H7 (cell line): Measurements from ENCODE around the gene CARS2. TPM values are rescaled to one million over a fixed set of nuclear protein-coding genes. Genes with fewer than 3 reads are reported as not detected.
A peak's percentile ranks its signal among the peaks of the same experiment; 100 is the strongest.

Experiments used
- DNase-seq: peaks from one replicate; pipeline ENCODE4 v3.0.0; 2012
- H3K27me3 ChIP-seq: 2 replicates; pipeline ENCODE4 v1.6.0; 2011; ENCODE audit warnings: mild to moderate bottlenecking, low read length; ENCODE audit not compliant: control insufficient read depth, insufficient read depth
- H3K36me3 ChIP-seq: replicated peaks from 2 replicates; pipeline ENCODE4 v1.5.1; 2011; ENCODE audit warnings: low read length; ENCODE audit not compliant: control insufficient read depth, insufficient read depth
- H3K4me3 ChIP-seq: 2 replicates; pipeline ENCODE4 v1.5.1; 2011; ENCODE audit warnings: low read depth, mild to moderate bottlenecking, control low read depth, low read length, moderate library complexity; ENCODE audit not compliant: insufficient read depth
- total RNA-seq: library from RNA; depleted of rRNA; stranded (reverse); fragments of >200 nt; shearing (Covaris generic); gene quantifications from 2 replicates; pipeline ENCODE4 v1.2.3, GENCODE V29; 2014

Gene CARS2
- total RNA-seq, 1 experiment from 2014 or later = 44.3 TPM

DNA sequence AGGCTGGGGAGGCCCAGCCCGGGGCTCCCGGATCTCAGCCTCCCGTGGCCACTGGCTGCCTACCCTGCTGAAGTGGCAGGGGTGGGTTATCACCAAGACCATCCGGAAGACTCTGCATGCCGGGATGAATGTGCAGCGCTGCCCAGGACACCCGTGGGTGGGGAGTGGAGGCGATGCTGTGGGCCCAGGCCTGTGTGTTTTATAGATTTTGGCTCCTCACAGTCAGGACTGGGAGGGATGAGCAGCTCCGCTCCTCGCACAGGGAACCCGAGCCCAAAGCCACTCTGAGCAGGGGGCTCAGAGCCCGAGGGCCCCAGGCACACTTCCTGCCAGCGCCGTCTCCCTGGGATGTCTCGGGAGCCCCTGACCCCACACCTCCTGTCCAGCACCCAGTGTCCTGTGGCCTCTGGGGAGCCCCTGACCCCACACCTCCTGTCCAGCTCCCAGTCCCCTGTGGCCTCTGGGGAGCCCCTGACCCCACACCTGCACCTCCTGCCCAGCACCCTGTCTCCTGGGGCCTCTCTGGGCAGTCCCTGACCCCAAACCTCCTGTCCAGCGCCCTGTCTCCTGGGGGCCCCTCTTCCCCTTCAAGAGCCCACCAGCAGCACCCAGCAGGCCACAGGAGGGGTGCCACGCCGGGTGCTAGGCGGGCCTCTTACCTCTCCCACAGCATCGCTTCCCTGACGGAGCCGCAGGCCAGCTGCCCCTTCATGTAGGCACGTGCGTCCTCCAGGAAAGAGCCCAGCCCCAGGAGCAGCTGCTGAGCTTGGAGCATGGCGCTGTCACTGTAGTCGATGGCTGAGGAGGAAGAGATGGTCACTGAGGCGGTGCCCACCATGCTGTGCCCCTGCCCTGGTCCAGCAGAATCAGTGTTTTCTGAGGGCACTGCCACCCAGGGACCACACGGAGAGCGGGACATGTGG lies 59.2 kb downstream of the CARS2 start:
- Histone ChIP-seq H3K36me3 (peaks cover 4% of the 10 kb centered on the region), H3K27me3 (no peaks in the 10 kb centered on the region), H3K4me3 (no peak overlapping the region)
- peak; percentile 54 for DNase-seq

GRCh38 chr13:110645750-110646149 lies 60.2 kb downstream of the CARS2 start:
- peaks cover 4% of the 10 kb centered on the region for H3K36me3 ChIP-seq
- no peak overlapping the region for H3K4me3 ChIP-seq
- DNase-seq = no peak
- no peaks in the 10 kb centered on the region for H3K27me3 ChIP-seq

GRCh38 chr13:110644892-110645521 lies 60.9 kb downstream of the CARS2 start:
- peak; percentile 97 for DNase-seq
- Histone ChIP-seq H3K36me3 (peaks cover 3% of the 10 kb centered on the region), H3K4me3 (no peak overlapping the region), H3K27me3 (no peaks in the 10 kb centered on the region)

DNA sequence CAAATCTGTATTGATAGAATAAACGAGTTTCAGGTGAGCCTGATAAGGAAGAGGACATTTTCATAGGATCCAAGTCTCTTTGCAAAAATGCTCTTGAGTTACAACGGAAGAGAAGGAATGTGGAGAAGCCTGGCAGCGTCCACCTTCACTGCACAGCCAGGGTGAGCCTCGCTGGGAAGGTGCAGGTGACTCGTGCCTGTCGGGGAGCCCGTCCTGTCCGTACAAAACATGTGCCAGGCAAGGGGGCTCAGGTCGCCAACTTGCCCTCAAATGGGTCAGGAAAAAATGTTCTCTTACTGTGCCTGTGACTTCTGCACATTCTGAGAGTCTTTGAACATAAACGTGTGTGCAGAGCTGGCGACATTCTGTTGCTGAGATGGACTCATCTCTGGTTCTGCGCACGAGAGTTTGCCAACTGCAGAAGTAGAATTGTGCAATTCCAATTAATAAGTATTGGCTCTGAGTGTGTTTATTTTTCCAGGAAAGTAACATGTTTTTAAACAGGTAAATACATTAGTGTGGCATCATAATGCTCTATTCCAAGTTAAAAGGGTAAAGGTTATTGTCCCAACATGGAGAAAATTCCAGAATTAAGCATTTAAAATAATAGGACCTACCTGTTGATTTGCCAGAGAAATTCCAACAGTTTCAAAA lies 62.0 kb downstream of the CARS2 start:
- no peak for DNase-seq
- H3K36me3 ChIP-seq = peaks cover 7% of the 10 kb centered on the region
- H3K27me3 ChIP-seq = no peaks in the 10 kb centered on the region
- H3K4me3 ChIP-seq = no peak overlapping the region

GRCh38 chr13:110643324-110643723 lies 62.6 kb downstream of the CARS2 start:
- Histone ChIP-seq H3K4me3 (no peak overlapping the region), H3K36me3 (peaks cover 7% of the 10 kb centered on the region), H3K27me3 (no peaks in the 10 kb centered on the region)
- DNase-seq = no peak

- Histone ChIP-seq H3K36me3 (peaks cover 10% of the 10 kb centered on the region), H3K4me3 (no peak overlapping the region), H3K27me3 (no peaks in the 10 kb centered on the region)
- DNase-seq = peak; percentile 54
These were observed 63.5 kb downstream of the CARS2 start for GRCh38 chr13:110642291-110642981.

GRCh38 chr13:110641055-110642015 lies 64.6 kb downstream of the CARS2 start:
- peak; percentile 45 for DNase-seq
- Histone ChIP-seq H3K27me3 (no peaks in the 10 kb centered on the region), H3K36me3 (peaks cover 11% of the 10 kb centered on the region), H3K4me3 (no peak overlapping the region)

DNA sequence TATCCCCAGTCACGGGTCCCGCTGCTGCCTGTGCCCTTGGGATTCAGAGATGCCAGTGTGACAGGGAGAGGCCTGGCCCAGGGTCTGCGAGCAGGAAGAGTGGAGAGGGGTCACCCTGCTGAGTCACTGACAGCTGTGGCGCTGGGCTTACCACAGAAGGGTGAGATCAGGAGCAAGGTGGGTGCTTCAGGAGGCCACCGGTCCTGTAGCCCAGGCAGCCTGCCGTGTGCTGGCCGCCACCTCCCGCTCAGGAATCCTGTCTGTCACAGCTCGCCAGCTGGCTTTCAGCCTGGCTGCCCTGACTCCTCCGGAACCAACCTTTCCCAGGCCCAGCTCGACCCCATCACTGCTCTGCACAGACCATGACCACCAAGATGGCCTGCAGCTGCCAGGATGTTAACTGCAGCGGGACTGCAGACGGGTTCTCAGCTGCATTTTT lies 65.3 kb downstream of the CARS2 start:
- no peaks in the 10 kb centered on the region for H3K27me3 ChIP-seq

GRCh38 chr13:110639935-110640334 lies 66.0 kb downstream of the CARS2 start:
- no peaks in the 10 kb centered on the region for H3K27me3 ChIP-seq
- peaks cover 20% of the 10 kb centered on the region for H3K36me3 ChIP-seq
- no peak for DNase-seq
- H3K4me3 ChIP-seq = no peak overlapping the region

More for the DNA sequence above, 65.3 kb downstream of the CARS2 start:
- peak; percentile 54 for DNase-seq
- H3K4me3 ChIP-seq = no peak overlapping the region
- H3K36me3 ChIP-seq = peaks cover 14% of the 10 kb centered on the region

- Histone ChIP-seq H3K4me3 (no peak overlapping the region), H3K27me3 (no peaks in the 10 kb centered on the region), H3K36me3 (peaks cover 22% of the 10 kb centered on the region)
- DNase-seq = peak; percentile 52
These were observed 66.8 kb downstream of the CARS2 start for GRCh38 chr13:110638814-110639806.

- no peak overlapping the region for H3K4me3 ChIP-seq
- no peaks in the 10 kb centered on the region for H3K27me3 ChIP-seq
- H3K36me3 ChIP-seq = peaks cover 21% of the 10 kb centered on the region
- peak; percentile 50 for DNase-seq
These were observed 67.7 kb downstream of the CARS2 start for GRCh38 chr13:110638257-110638656.

DNA sequence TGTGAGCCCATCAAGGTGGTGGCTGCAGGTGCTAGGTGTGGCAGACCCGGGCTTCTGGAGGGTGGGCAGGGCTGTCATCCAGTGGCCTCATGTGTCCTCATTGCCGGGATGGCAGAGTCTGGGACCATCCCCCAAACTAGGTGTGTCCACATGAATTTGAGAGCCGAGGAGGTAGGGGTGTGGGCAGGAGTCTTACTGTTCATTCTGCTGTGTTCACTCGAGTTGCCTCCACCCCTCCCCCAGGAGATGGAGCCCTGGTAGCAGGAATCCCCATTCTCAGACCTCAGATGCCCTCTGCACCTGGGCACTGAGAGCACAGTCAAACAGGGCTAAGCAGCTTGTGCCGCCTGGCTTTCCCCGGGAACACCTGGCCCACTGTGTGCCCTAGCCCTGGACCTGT lies 68.2 kb downstream of the CARS2 start:
- Histone ChIP-seq H3K27me3 (no peaks in the 10 kb centered on the region), H3K36me3 (peaks cover 21% of the 10 kb centered on the region), H3K4me3 (no peak overlapping the region)
- peak; percentile 51 for DNase-seq
